Measurements from ENCODE around the gene EPN2. TPM values are rescaled to one million over a fixed set of nuclear protein-coding genes. Genes with fewer than 3 reads are reported as not detected.

EPN2 gene
- total RNA-seq, 2 experiments from 2014 or later = 20.1 to 20.4 TPM

DNA sequence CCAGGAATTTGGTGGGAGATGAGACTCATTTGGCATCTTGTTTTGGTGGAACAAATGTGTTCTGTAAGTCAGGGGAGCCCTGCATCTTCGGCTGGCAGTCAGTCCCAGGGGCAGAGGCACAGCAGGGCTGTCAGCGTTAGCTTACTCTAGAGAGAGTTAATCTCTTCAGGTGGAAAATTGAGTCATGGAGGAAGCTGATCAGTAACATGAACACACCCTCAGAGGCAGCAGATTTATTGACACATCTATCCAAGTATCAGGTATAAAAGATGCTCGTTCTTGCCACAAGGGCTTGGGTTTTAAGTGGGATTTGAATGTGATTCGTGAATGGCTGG lies 55.2 kb downstream of the EPN2 start:
- no TSS peak for BruUV-seq (replicated peaks)
- POLR2A ChIA-PET = no interaction called here
- Histone ChIP-seq H3K4me2 (ENCODE audit: low read length) (no peak overlapping the region), H4K20me1 (ENCODE audit: insufficient read depth, low read length) (no peaks in the 10 kb centered on the region), H3K9me2 (ENCODE audit: insufficient read depth, low read length) (no peaks in the 10 kb centered on the region), H3K36me3 (ENCODE audit: insufficient read depth, low read length) (no peaks in the 10 kb centered on the region), H3K79me2 (ENCODE audit: insufficient read depth, low read depth, low read length) (no peaks in the 10 kb centered on the region), H3K4me3 (ENCODE audit: low read depth, low read length, poor library complexity, severe bottlenecking) (no peak overlapping the region), H3K4me1 (ENCODE audit: insufficient read depth, low read length, poor library complexity, severe bottlenecking) (peaks cover 18% of the 10 kb centered on the region), H3K9me3 (ENCODE audit: low read length) (no peaks in the 10 kb centered on the region), H2AFZ (ENCODE audit: low read length) (no peak overlapping the region), H3K27ac (ENCODE audit: low read depth, low read length, poor library complexity, severe bottlenecking) (no peak overlapping the region)
- no peak for DNase-seq (ENCODE audit: low spot score)
- CTCF ChIA-PET (ENCODE audit: unreplicated experiment) = no interaction called here
- TF ChIP-seq EZH2phosphoT487 (IDR thresholded peaks at IDR 0.05; ENCODE audit: borderline replicate concordance, low read depth, low read length) (no peak), CTCF (conservative IDR thresholded peaks at IDR 0.05; ENCODE audit: low read length) (no peak)
- intact Hi-C loops (cut with micrococcal nuclease; ENCODE audit: unreplicated experiment) = no loop called here

DNA sequence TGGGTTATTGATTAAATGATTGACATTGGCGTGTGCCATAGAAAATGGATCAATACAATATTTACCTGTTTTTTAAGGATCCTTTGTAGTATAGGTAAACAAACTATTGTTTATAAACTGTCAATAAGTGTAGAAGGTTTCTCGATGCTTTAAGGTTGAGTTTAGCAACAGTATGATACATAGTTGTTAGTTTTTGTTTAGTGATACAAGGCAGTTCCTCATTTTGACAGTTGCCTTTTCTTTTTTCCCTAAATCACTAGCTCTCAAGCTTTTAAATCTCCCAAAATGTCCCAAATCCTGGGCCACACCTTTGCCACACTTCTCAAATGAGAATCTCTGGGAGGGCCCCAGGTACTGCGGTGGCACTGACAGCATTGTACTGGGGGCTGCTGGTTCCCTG lies 57.3 kb downstream of the EPN2 start:
- no peak overlapping the region for H3K4me3 ChIP-seq (ENCODE audit: low read depth, low read length, poor library complexity, severe bottlenecking)
- no peaks in the 10 kb centered on the region for H3K79me2 ChIP-seq (ENCODE audit: insufficient read depth, low read depth, low read length)
- H2AFZ ChIP-seq (ENCODE audit: low read length) = no peak overlapping the region
- H3K27ac ChIP-seq (ENCODE audit: low read depth, low read length, poor library complexity, severe bottlenecking) = no peak overlapping the region
- BruUV-seq (replicated peaks) = no TSS peak
- H4K20me1 ChIP-seq (ENCODE audit: insufficient read depth, low read length) = 0 out of 2 replicates have a peak, but pooled peaks cover under 1% of the 10 kb centered on the region
- no peaks in the 10 kb centered on the region for H3K36me3 ChIP-seq (ENCODE audit: insufficient read depth, low read length)
- ChIA-PET POLR2A (interaction anchor here (0.9 to 1.0 kb wide), 2 partner anchors 12 to 16 kb away, joined by 3 to 4 read pairs; no protein-coding TSS in a partner anchor), CTCF (ENCODE audit: unreplicated experiment) (no interaction called here)
- TF ChIP-seq EZH2phosphoT487 (IDR thresholded peaks at IDR 0.05; ENCODE audit: borderline replicate concordance, low read depth, low read length) (no peak), CTCF (conservative IDR thresholded peaks at IDR 0.05; ENCODE audit: low read length) (no peak)
- H3K9me2 ChIP-seq (ENCODE audit: insufficient read depth, low read length) = no peaks in the 10 kb centered on the region
- no peak for DNase-seq (ENCODE audit: low spot score)
- no peaks in the 10 kb centered on the region for H3K9me3 ChIP-seq (ENCODE audit: low read length)
- peaks cover 18% of the 10 kb centered on the region for H3K4me1 ChIP-seq (ENCODE audit: insufficient read depth, low read length, poor library complexity, severe bottlenecking)
- intact Hi-C loops (cut with micrococcal nuclease; ENCODE audit: unreplicated experiment) = no loop called here
- no peak overlapping the region for H3K4me2 ChIP-seq (ENCODE audit: low read length)

DNA sequence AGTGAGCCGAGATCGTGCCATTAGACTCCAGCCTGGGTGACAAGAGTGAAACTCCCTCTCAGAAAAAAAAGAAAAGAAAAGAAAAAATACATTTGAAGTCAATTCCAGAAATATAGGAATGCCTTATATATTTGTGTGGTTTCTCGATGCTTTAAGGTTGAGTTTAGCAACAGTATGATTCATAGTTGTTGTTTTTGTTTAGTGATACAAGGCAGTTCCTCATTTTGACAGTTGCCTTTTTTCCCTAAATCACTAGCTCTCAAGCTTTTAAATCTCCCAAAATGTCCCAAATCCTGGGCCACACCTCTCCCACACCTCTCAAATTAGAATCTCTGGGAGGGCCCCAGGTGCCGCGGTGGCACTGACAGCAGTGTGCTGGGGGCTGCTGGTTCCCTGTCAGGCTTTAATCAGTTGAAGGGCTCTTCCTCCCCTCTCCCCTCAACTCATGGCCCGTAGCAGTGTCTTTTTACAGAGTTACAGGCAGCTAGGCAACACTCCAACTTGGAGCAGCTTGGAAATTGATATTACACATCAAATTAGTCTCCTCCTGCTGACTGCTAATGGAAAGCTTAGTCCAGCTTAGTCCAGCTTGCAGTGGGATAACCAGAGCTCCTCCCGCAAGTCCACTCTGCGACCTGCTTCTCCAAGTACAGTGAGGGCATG lies 58.4 kb downstream of the EPN2 start:
- ChIA-PET POLR2A (interaction anchor here (0.6 kb wide), 1 partner anchor 12 kb away, joined by 3 read pairs; no protein-coding TSS in a partner anchor), CTCF (ENCODE audit: unreplicated experiment) (no interaction called here)
- no peaks in the 10 kb centered on the region for H3K9me2 ChIP-seq (ENCODE audit: insufficient read depth, low read length)
- no TSS peak for BruUV-seq (replicated peaks)
- no peak for TF ChIP-seq CTCF (conservative IDR thresholded peaks at IDR 0.05; ENCODE audit: low read length)
- TF ChIP-seq EZH2phosphoT487 (IDR thresholded peaks at IDR 0.05; ENCODE audit: borderline replicate concordance, low read depth, low read length) = no peak
- H3K4me1 ChIP-seq (ENCODE audit: insufficient read depth, low read length, poor library complexity, severe bottlenecking) = peaks cover 18% of the 10 kb centered on the region
- no peak overlapping the region for H3K4me3 ChIP-seq (ENCODE audit: low read depth, low read length, poor library complexity, severe bottlenecking)
- no peaks in the 10 kb centered on the region for H3K36me3 ChIP-seq (ENCODE audit: insufficient read depth, low read length)
- intact Hi-C loops (cut with micrococcal nuclease; ENCODE audit: unreplicated experiment) = no loop called here
- no peak overlapping the region for H3K27ac ChIP-seq (ENCODE audit: low read depth, low read length, poor library complexity, severe bottlenecking)
- no peak for DNase-seq (ENCODE audit: low spot score)
- H4K20me1 ChIP-seq (ENCODE audit: insufficient read depth, low read length) = 0 out of 2 replicates have a peak, but pooled peaks cover 6% of the 10 kb centered on the region
- H3K4me2 ChIP-seq (ENCODE audit: low read length) = no peak overlapping the region
- no peaks in the 10 kb centered on the region for H3K9me3 ChIP-seq (ENCODE audit: low read length)
- H3K79me2 ChIP-seq (ENCODE audit: insufficient read depth, low read depth, low read length) = no peaks in the 10 kb centered on the region
- no peak overlapping the region for H2AFZ ChIP-seq (ENCODE audit: low read length)

Data from OCI-LY7 (cell line).